ENCODE data around the gene LZTS2.

- TF ChIP-seq L3MBTL2 (conservative IDR thresholded peaks at IDR 0.05) (no peak), FOXM1 (IDR thresholded peaks at IDR 0.05; ENCODE audit: borderline replicate concordance) (no peak), TARDBP (IDR thresholded peaks at IDR 0.05) (no peak), SP1 (IDR thresholded peaks at IDR 0.05) (no peak), SUZ12 (IDR thresholded peaks at IDR 0.05) (no peak), FOXK2 (IDR thresholded peaks at IDR 0.05) (no peak), ZNF384 (IDR thresholded peaks at IDR 0.05) (no peak), BHLHE40 (IDR thresholded peaks at IDR 0.05; ENCODE audit: borderline replicate concordance) (no peak), NFRKB (IDR thresholded peaks at IDR 0.05) (no peak), LEF1 (IDR thresholded peaks at IDR 0.05; ENCODE audit: borderline replicate concordance) (no peak), FOXA1 (IDR thresholded peaks at IDR 0.05) (no peak), HDGF (IDR thresholded peaks at IDR 0.05; ENCODE audit: borderline replicate concordance) (no peak), PKNOX1 (IDR thresholded peaks at IDR 0.05) (no peak)
Observed at GRCh38 chr10:101007099-101007711, 7.6 kb downstream of the LZTS2 start.

All from HEK293T (cell line).